Erythroblast (primary cell): ENCODE measurements around the gene COQ8A.

Experiments used
- GATA1 ChIP-seq: IDR thresholded peaks from 2 replicates; pipeline ENCODE4 v1.6.1; 2011; ENCODE audit warnings: low read depth, mild to moderate bottlenecking, control low read depth, low read length, moderate library complexity
- POLR2A ChIP-seq: IDR thresholded peaks from 2 replicates; pipeline ENCODE4 v1.6.1; 2011; ENCODE audit warnings: mild to moderate bottlenecking, low read length

- no peak for TF ChIP-seq POLR2A
- TF ChIP-seq GATA1 = no peak
Observed at GRCh38 chr1:227016990-227017389, 76.9 kb downstream of the COQ8A start.
